SK-N-SH (cell line): ENCODE results near the gene AMACR. TPM values are rescaled to one million over a fixed set of nuclear protein-coding genes. Genes with fewer than 3 reads are reported as not detected.

ENCODE experiments used
- CTCF ChIA-PET: fragments of 300-600, 350-600 bp; formaldehyde crosslinking; extraction: SDS; loops from one replicate; lab custom pipeline; 2021; lab: Yijun Ruan, JAX
- POLR2A ChIA-PET: fragments of 350-600 bp; sonication (Branson Sonifier 250); formaldehyde crosslinking; extraction: SDS; loops from one replicate; lab custom pipeline; 2020; ENCODE audit warnings: antibody characterized with exemption, inconsistent platforms; lab: Yijun Ruan, JAX
- DNase-seq: peaks from one replicate; pipeline ENCODE4 v3.0.0; 2012
- H2AFZ ChIP-seq: fragments of 200-600 bp; sonication (generic); 2 replicates; pipeline ENCODE4 v1.8.1; 2016; ENCODE audit warnings: antibody characterized with exemption, mild to moderate bottlenecking, low read depth
- H3F3A ChIP-seq: fragments of 200-600 bp; sonication (generic); replicated peaks from 2 replicates; pipeline ENCODE3; 2016; ENCODE audit warnings: antibody characterized with exemption, mild to moderate bottlenecking; ENCODE audit not compliant: insufficient read depth
- H3K27ac ChIP-seq, 2 experiments: fragments of 200-500 bp in 1 of 2; fragments of 200-600 bp in 1 of 2; sonication (Bioruptor generic) in 1 of 2; sonication (generic), shearing (Covaris generic) in 1 of 2; 2 replicates each; pipeline versions ENCODE4 v1.5.1 to v1.6.1; 2014 to 2016; ENCODE audit warnings: low read depth in 2 of 2, inconsistent platforms in 1 of 2, low read length in 1 of 2, mild to moderate bottlenecking in 1 of 2, mixed read lengths in 1 of 2
- H3K27me3 ChIP-seq: fragments of 200-600 bp; sonication (generic), shearing (Covaris generic); 2 replicates; pipeline ENCODE4 v1.6.1; 2016; ENCODE audit warnings: mixed run types; ENCODE audit not compliant: insufficient read depth
- H3K36me3 ChIP-seq, 2 experiments: fragments of 200-500 bp in 1 of 2; fragments of 200-600 bp in 1 of 2; sonication (Bioruptor generic) in 1 of 2; sonication (generic) in 1 of 2; replicated peaks in 1 of 2; 2 replicates each; pipeline versions ENCODE3 to v1.5.1; 2014 to 2016; ENCODE audit warnings: low read length in 1 of 2, mild to moderate bottlenecking in 1 of 2; ENCODE audit not compliant: insufficient read depth in 2 of 2, control insufficient read depth in 1 of 2
- H3K4me1 ChIP-seq, 2 experiments: fragments of 200-500 bp in 1 of 2; fragments of 200-600 bp in 1 of 2; sonication (Bioruptor generic) in 1 of 2; sonication (generic), shearing (Covaris generic) in 1 of 2; 2 replicates each; pipeline versions ENCODE4 v1.5.1 to v1.6.1; 2014 to 2016; ENCODE audit warnings: low read depth in 1 of 2, low read length in 1 of 2, mixed run types in 1 of 2; ENCODE audit not compliant: insufficient read depth in 2 of 2, control insufficient read depth in 1 of 2
- H3K4me2 ChIP-seq: fragments of 200-600 bp; sonication (generic), shearing (Covaris generic); 2 replicates; pipeline ENCODE4 v1.6.1; 2017; ENCODE audit warnings: mixed run types
- H3K4me3 ChIP-seq, 2 experiments: fragments of 200-500 bp in 1 of 2; fragments of 200-600 bp in 1 of 2; sonication (Bioruptor generic) in 1 of 2; sonication (generic), shearing (Covaris generic) in 1 of 2; 2 replicates each; pipeline versions ENCODE4 v1.5.1 to v1.8.1; 2014 to 2016; ENCODE audit warnings: low read depth in 2 of 2, inconsistent platforms in 1 of 2, low read length in 1 of 2, mild to moderate bottlenecking in 1 of 2, mixed read lengths in 1 of 2, moderate library complexity in 1 of 2
- H3K79me2 ChIP-seq: fragments of 200-600 bp; sonication (generic); 2 replicates; pipeline ENCODE4 v1.8.1; 2017; ENCODE audit warnings: mild to moderate bottlenecking; ENCODE audit not compliant: insufficient read depth
- H3K9ac ChIP-seq: fragments of 200-600 bp; sonication (generic); 2 replicates; pipeline ENCODE4 v1.6.1; 2017; ENCODE audit warnings: mixed run types
- H3K9me2 ChIP-seq: fragments of 200-600 bp; sonication (generic); 2 replicates; pipeline ENCODE4 v1.6.1; 2017; ENCODE audit warnings: mixed run types
- H3K9me3 ChIP-seq: fragments of 200-600 bp; sonication (generic); 2 replicates; pipeline ENCODE4 v1.6.1; 2017; ENCODE audit warnings: mixed run types, mild to moderate bottlenecking, moderate library complexity
- H4K20me1 ChIP-seq: fragments of 200-600 bp; sonication (generic); 2 replicates; pipeline ENCODE4 v1.6.1; 2017; ENCODE audit warnings: mild to moderate bottlenecking, mixed run types; ENCODE audit not compliant: insufficient read depth
- EP300 ChIP-seq, 2 experiments: IDR thresholded peaks; 2 replicates each; pipeline versions ENCODE4 v1.4.0 to v1.6.1; 2012; ENCODE audit warnings: borderline replicate concordance in 1 of 2, low read depth in 1 of 2, low read length in 1 of 2
- FOSL2 ChIP-seq: IDR thresholded peaks from 2 replicates; pipeline ENCODE4 v1.4.0; 2012; ENCODE audit warnings: low read depth, mild to moderate bottlenecking, moderate library complexity, borderline replicate concordance
- FOXJ3 ChIP-seq: sonication (generic); formaldehyde crosslinking; IDR thresholded peaks from 2 replicates; pipeline ENCODE4 v1.5.1; 2020; ENCODE audit warnings: mild to moderate bottlenecking, missing genetic modification reagents
- GATA2 ChIP-seq: sonication (generic); formaldehyde crosslinking; IDR thresholded peaks from 2 replicates; pipeline ENCODE4 v1.5.0; 2020; ENCODE audit warnings: mild to moderate bottlenecking, missing genetic modification reagents
- JUND ChIP-seq: IDR thresholded peaks from 2 replicates; pipeline ENCODE4 v1.4.0; 2012
- MEF2A ChIP-seq: IDR thresholded peaks from 2 replicates; pipeline ENCODE4 v1.4.0; 2012; ENCODE audit warnings: low read depth, borderline replicate concordance
- NFIC ChIP-seq: IDR thresholded peaks from 2 replicates; pipeline ENCODE4 v1.4.0; 2012; ENCODE audit warnings: borderline replicate concordance
- RAD21 ChIP-seq: IDR thresholded peaks from 2 replicates; pipeline ENCODE4 v1.6.1; 2012; ENCODE audit warnings: mild to moderate bottlenecking, low read length
- REST ChIP-seq: IDR thresholded peaks from 2 replicates; pipeline ENCODE4 v1.6.1; 2012; ENCODE audit warnings: mild to moderate bottlenecking, low read depth, low read length, moderate library complexity
- RFX5 ChIP-seq: IDR thresholded peaks from 2 replicates; pipeline ENCODE4 v1.6.1; 2012; ENCODE audit warnings: mild to moderate bottlenecking, improper control_type of control experiment, low read length
- SIN3A ChIP-seq: IDR thresholded peaks from 2 replicates; pipeline ENCODE4 v1.6.1; 2012; ENCODE audit warnings: low read depth, mild to moderate bottlenecking, low read length, moderate library complexity, borderline replicate concordance
- TCF12 ChIP-seq: IDR thresholded peaks from 2 replicates; pipeline ENCODE4 v1.4.0; 2012
- USF2 ChIP-seq: fragments of 150-350 bp; IDR thresholded peaks from 2 replicates; pipeline ENCODE4 v1.6.1; 2017; ENCODE audit warnings: antibody characterized with exemption, low read length, low read depth, borderline replicate concordance
- ZBTB33 ChIP-seq: IDR thresholded peaks from 2 replicates; pipeline ENCODE4 v1.4.0; 2012; ENCODE audit warnings: low read depth, borderline replicate concordance
- WGBS: methylation state at CpG from one replicate; pipeline ENCODE4 v1.1.6; 2017; ENCODE audit warnings: low lambda C conversion rate; 5-methylcytosine and 5-hydroxymethylcytosine counted together
- polyA plus RNA-seq, 3 experiments: library from polyadenylated mRNA; depleted of rRNA; stranded (reverse); fragments of >200 nt; gene quantifications; 2 replicates each; pipeline ENCODE4 v1.2.3, GENCODE V29; 2012

The AMACR gene
- polyA plus RNA-seq, 1 of the 3 experiments (the other 2 are of a cell fraction) = 11.8 TPM

- Histone ChIP-seq H3K27ac (peak overlapping the region; percentile 67 to 68), H3K4me1 (peaks cover 0 to 16% of the 10 kb centered on the region in 2 experiments; a peak in 3 of 4 replicates), H3K4me3 (no peak overlapping the region), H3K27me3 (no peaks in the 10 kb centered on the region), H3K9me3 (no peaks in the 10 kb centered on the region), H3K9ac (peak overlapping the region; percentile 0; the same call in 1 of the 2 replicates), H4K20me1 (no peaks in the 10 kb centered on the region), H3K4me2 (peak overlapping the region; percentile 24; the same call in 1 of the 2 replicates), H3K9me2 (no peaks in the 10 kb centered on the region), H3K36me3 (peaks cover 6 to 10% of the 10 kb centered on the region in 2 experiments), H3F3A (peaks cover 14% of the 10 kb centered on the region), H3K79me2 (no peaks in the 10 kb centered on the region), H2AFZ (no peak overlapping the region)
- 27% methylated on average over 2 of the region's 2 CpGs for WGBS
- no peak for DNase-seq
- ChIA-PET POLR2A (no interaction called here), CTCF (no interaction called here)
- TF ChIP-seq TCF12 (peak; percentile 25; the same call in 1 of the 2 replicates), EP300 (IDR thresholded peaks at IDR 0.05; ENCODE audit: borderline replicate concordance in 1 of 2, low read depth in 1 of 2, low read length in 1 of 2) (0 out of 4 replicates have a peak, but pooled peaks of 1 of the 2 experiments have one; percentile 6), JUND (peak; percentile 28; the same call in 1 of the 2 replicates), MEF2A (no peak)
Observed at GRCh38 chr5:34053133-34053532, 45.3 kb upstream of the AMACR start.

GRCh38 chr5:34051374-34051980, 43.6 kb upstream of the AMACR start:
- Histone ChIP-seq H3K9ac (no peak overlapping the region), H3K79me2 (no peaks in the 10 kb centered on the region), H3K4me1 (peaks cover 0 to 16% of the 10 kb centered on the region in 2 experiments; a peak in 3 of 4 replicates), H3F3A (peaks cover 14% of the 10 kb centered on the region), H3K27ac (no peak overlapping the region), H3K9me3 (no peaks in the 10 kb centered on the region), H3K27me3 (no peaks in the 10 kb centered on the region), H3K9me2 (no peaks in the 10 kb centered on the region), H2AFZ (no peak overlapping the region), H3K36me3 (peaks cover 6% of the 10 kb centered on the region in 2 experiments), H3K4me2 (no peak overlapping the region), H4K20me1 (no peaks in the 10 kb centered on the region), H3K4me3 (no peak overlapping the region)
- ChIA-PET CTCF (no interaction called here), POLR2A (no interaction called here)
- TF ChIP-seq RFX5 (no peak), RAD21 (no peak), NFIC (no peak), USF2 (no peak), REST (no peak), SIN3A (no peak), GATA2 (CRISPR knock-in tag) (no peak), FOXJ3 (CRISPR knock-in tag) (no peak), EP300 (IDR thresholded peaks at IDR 0.05; ENCODE audit: borderline replicate concordance in 1 of 2, low read depth in 1 of 2, low read length in 1 of 2) (no peak), ZBTB33 (no peak), FOSL2 (no peak)
- no peak for DNase-seq
- 85% methylated on average over 4 of the region's 4 CpGs for WGBS
